Activated CD8-positive, alpha-beta T cell treated with anti-CD3 and anti-CD28 coated beads for 36 hours (primary cell): ENCODE data around the gene TH. TPM values are rescaled to one million over a fixed set of nuclear protein-coding genes. Genes with fewer than 3 reads are reported as not detected.

Experiments
- ATAC-seq: fragments of 200-7000 bp; cut with Tn5 transposase; one replicate; pipeline ENCODE4 v1.10.0; 2021; ENCODE audit warnings: mild to moderate bottlenecking, moderate library complexity
- CTCF ChIA-PET: fragments of 350-600 bp; sonication (Branson Sonifier 250); formaldehyde crosslinking; loops from one replicate; lab custom pipeline; 2021; ENCODE audit warnings: antibody characterized with exemption; lab: Charles Lee
- POLR2A ChIA-PET: fragments of 350-600 bp; sonication (Branson Sonifier 250); formaldehyde crosslinking; loops from one replicate; lab custom pipeline; 2021; ENCODE audit warnings: antibody characterized with exemption; lab: Charles Lee
- DNase-seq: peaks from one replicate; pipeline ENCODE4 v3.0.0-alpha.2; 2020
- H3K27ac Mint-ChIP-seq: one replicate; pipeline ENCODE4 v1.8.0; 2021; ENCODE audit warnings: mild to moderate bottlenecking, mixed read lengths
- H3K27me3 Mint-ChIP-seq: one replicate; pipeline ENCODE4 v1.8.0; 2021; ENCODE audit warnings: mixed read lengths
- H3K36me3 Mint-ChIP-seq: one replicate; pipeline ENCODE4 v1.8.0; 2021; ENCODE audit warnings: low read depth, mixed read lengths
- H3K4me1 Mint-ChIP-seq: one replicate; pipeline ENCODE4 v1.8.0; 2021; ENCODE audit warnings: low read depth, mixed read lengths
- H3K4me3 Mint-ChIP-seq: one replicate; pipeline ENCODE4 v1.8.0; 2021; ENCODE audit warnings: mild to moderate bottlenecking, moderate library complexity, mixed read lengths
- H3K9me3 Mint-ChIP-seq: one replicate; pipeline ENCODE4 v1.8.0; 2021; ENCODE audit warnings: mixed read lengths
- CTCF ChIP-seq: fragments of 200-600 bp; IDR thresholded peaks from one replicate; pipeline ENCODE4 v1.8.0; 2022; ENCODE audit warnings: antibody characterized with exemption, mild to moderate bottlenecking
- intact Hi-C: fragments of 100-400 bp; cut with micrococcal nuclease; formaldehyde crosslinking; loops from one replicate; pipeline ENCODE4 v1.10.0; 2022
- total RNA-seq, 2 experiments: library from RNA; stranded (reverse); gene quantifications; one replicate each; pipeline ENCODE4 v1.2.3, GENCODE V29; 2021

Gene TH
- total RNA-seq, 2 experiments from 2014 or later = not detected

- Mint-ChIP-seq H3K4me1 (peaks cover 11% of the 10 kb centered on the region), H3K27me3 (peaks cover 57% of the 10 kb centered on the region), H3K9me3 (no peaks in the 10 kb centered on the region), H3K36me3 (no peaks in the 10 kb centered on the region), H3K4me3 (no peak overlapping the region), H3K27ac (no peak overlapping the region)
- POLR2A ChIA-PET = no interaction called here
- intact Hi-C loops = no loop called here
- no peak for TF ChIP-seq CTCF
- CTCF ChIA-PET = interaction anchor here (9.2 kb wide), 1 partner anchor 16 kb away, joined by 87 read pairs; no protein-coding TSS in a partner anchor
- no peak for ATAC-seq
- DNase-seq = no peak
Measured at GRCh38 chr11:2135648-2136201, 35.9 kb downstream of the TH start.

- ChIA-PET CTCF (interaction anchor here (0.6 to 9.2 kb wide), 2 partner anchors 16 to 21 kb away, joined by 3 to 87 read pairs; no protein-coding TSS in a partner anchor), POLR2A (interaction anchor here (1.0 kb wide), 1 partner anchor 11 kb away, joined by 4 read pairs; no protein-coding TSS in a partner anchor)
- H3K9me3 Mint-ChIP-seq = no peaks in the 10 kb centered on the region
- H3K4me1 Mint-ChIP-seq = peaks cover 11% of the 10 kb centered on the region
- H3K36me3 Mint-ChIP-seq = no peaks in the 10 kb centered on the region
- intact Hi-C loops = no loop called here
- DNase-seq = no peak
- peaks cover 54% of the 10 kb centered on the region for H3K27me3 Mint-ChIP-seq
- H3K27ac Mint-ChIP-seq = no peak overlapping the region
- TF ChIP-seq CTCF = no peak
- H3K4me3 Mint-ChIP-seq = no peak overlapping the region
- ATAC-seq = no peak
Measured at GRCh38 chr11:2135018-2135569, 36.5 kb downstream of the TH start.

- DNase-seq = no peak
- TF ChIP-seq CTCF = no peak
- intact Hi-C loops = no loop called here
- Mint-ChIP-seq H3K27me3 (peaks cover 53% of the 10 kb centered on the region), H3K27ac (no peak overlapping the region), H3K4me3 (no peak overlapping the region), H3K9me3 (no peaks in the 10 kb centered on the region), H3K36me3 (no peaks in the 10 kb centered on the region), H3K4me1 (peaks cover 9% of the 10 kb centered on the region)
- CTCF ChIA-PET = interaction anchor here (0.6 to 1.1 kb wide), 2 partner anchors 22 to 482 kb away, joined by 3 read pairs; no protein-coding TSS in a partner anchor
- no peak for ATAC-seq
- POLR2A ChIA-PET = interaction anchor here (1.0 kb wide), 1 partner anchor 12 kb away, joined by 4 read pairs; no protein-coding TSS in a partner anchor
Measured at GRCh38 chr11:2134022-2135010, 37.3 kb downstream of the TH start.

GRCh38 chr11:2133241-2134021 is 38.2 kb downstream of the TH start:
- no peak for TF ChIP-seq CTCF
- Mint-ChIP-seq H3K27ac (no peak overlapping the region), H3K27me3 (peaks cover 52% of the 10 kb centered on the region), H3K4me1 (peaks cover 8% of the 10 kb centered on the region), H3K36me3 (no peaks in the 10 kb centered on the region), H3K9me3 (no peaks in the 10 kb centered on the region), H3K4me3 (no peak overlapping the region)
- intact Hi-C loops = no loop called here
- CTCF ChIA-PET = interaction anchor here (1.1 kb wide), 1 partner anchor 481 kb away, joined by 3 read pairs; no protein-coding TSS in a partner anchor
- POLR2A ChIA-PET = no interaction called here
- DNase-seq = no peak
- no peak for ATAC-seq
